ENCODE measurements around the gene TMEM187. TPM values are rescaled to one million over a fixed set of nuclear protein-coding genes. Genes with fewer than 3 reads are reported as not detected.

TMEM187 gene
- total RNA-seq, 1 donor from 2014 or later = 2.4 TPM

DNA sequence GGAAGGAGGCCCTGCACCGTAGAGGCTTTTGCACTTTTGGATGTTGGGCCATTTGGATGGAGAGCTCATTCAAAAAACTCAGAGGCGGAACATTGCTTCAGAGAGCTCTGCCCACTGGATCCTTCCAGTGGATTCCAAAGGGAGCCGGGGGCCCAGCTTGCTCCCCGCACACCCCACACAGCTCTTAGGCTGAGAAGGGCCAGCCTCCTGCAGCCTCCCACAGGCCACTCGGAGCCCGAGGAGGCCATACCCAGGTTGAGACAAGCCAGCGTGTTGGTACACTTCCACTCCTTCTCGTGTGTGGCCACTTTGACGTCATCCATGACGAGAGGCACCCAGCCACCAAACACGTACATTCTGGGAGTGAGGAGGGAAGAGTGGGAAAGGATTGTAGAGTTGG, 11.3 kb upstream of the TMEM187 start:
- Histone ChIP-seq H3K36me3 (no peaks in the 10 kb centered on the region), H3K9me3 (ENCODE audit: low read depth) (no peaks in the 10 kb centered on the region), H4K20me1 (ENCODE audit: low read depth) (peaks cover 22% of the 10 kb centered on the region), H3K9ac (no peak overlapping the region), H3K4me3 (no peak overlapping the region), H3K4me2 (no peak overlapping the region), H3K4me1 (no peaks in the 10 kb centered on the region), H3K27me3 (no peaks in the 10 kb centered on the region), H2AFZ (replicated peaks) (no peak overlapping the region), H3F3A (ENCODE audit: low read depth) (no peaks in the 10 kb centered on the region), H3K79me2 (ENCODE audit: low read depth) (peaks cover 39% of the 10 kb centered on the region), H3K27ac (no peak overlapping the region)
- TF ChIP-seq EZH2phosphoT487 (IDR thresholded peaks at IDR 0.05) (no peak), EZH2 (IDR thresholded peaks at IDR 0.05) (no peak)
- TF ChIP-seq, protein P1, sequence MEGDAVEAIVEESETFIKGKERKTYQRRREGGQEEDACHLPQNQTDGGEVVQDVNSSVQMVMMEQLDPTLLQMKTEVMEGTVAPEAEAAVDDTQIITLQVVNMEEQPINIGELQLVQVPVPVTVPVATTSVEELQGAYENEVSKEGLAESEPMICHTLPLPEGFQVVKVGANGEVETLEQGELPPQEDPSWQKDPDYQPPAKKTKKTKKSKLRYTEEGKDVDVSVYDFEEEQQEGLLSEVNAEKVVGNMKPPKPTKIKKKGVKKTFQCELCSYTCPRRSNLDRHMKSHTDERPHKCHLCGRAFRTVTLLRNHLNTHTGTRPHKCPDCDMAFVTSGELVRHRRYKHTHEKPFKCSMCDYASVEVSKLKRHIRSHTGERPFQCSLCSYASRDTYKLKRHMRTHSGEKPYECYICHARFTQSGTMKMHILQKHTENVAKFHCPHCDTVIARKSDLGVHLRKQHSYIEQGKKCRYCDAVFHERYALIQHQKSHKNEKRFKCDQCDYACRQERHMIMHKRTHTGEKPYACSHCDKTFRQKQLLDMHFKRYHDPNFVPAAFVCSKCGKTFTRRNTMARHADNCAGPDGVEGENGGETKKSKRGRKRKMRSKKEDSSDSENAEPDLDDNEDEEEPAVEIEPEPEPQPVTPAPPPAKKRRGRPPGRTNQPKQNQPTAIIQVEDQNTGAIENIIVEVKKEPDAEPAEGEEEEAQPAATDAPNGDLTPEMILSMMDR (IDR thresholded peaks at IDR 0.05) = no peak
- Mint-ChIP-seq H3K36me3 (peaks cover 28% of the 10 kb centered on the region), H3K27ac (no peak overlapping the region), H3K4me1 (peaks cover 8% of the 10 kb centered on the region), H3K27me3 (ENCODE audit: insufficient read depth, low read depth) (peaks cover 4% of the 10 kb centered on the region), H3K4me3 (no peak overlapping the region), H3K9me3 (no peaks in the 10 kb centered on the region)
- DNase-seq (ENCODE audit: low spot score) = no peak

DNA sequence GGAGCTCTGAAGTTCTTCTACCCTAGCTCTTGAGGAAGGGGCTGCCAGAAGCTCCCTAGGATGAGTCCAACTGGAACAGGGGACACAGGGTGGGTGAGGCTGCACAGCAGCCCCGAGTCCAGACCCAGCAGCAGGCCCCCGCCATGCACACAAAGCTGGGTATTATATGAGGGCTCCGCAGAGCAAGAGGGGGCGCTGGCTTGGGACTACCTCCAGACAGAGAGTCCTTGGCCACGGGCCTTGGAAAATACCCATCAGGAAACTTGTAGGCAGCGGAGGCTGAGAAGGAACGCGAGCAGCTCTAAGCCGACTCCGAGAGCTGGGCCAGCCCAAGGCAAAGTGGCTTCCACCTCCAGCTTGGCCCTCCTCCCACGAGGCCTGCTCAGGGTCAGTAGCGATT, 9.0 kb upstream of the TMEM187 start:
- Mint-ChIP-seq H3K27me3 (ENCODE audit: insufficient read depth, low read depth) (peaks cover 15% of the 10 kb centered on the region), H3K4me1 (peaks cover 27% of the 10 kb centered on the region), H3K9me3 (no peaks in the 10 kb centered on the region), H3K27ac (no peak overlapping the region), H3K36me3 (peaks cover 19% of the 10 kb centered on the region), H3K4me3 (no peak overlapping the region)
- Histone ChIP-seq H4K20me1 (ENCODE audit: low read depth) (peaks cover 45% of the 10 kb centered on the region), H3K4me2 (no peak overlapping the region), H3K9ac (no peak overlapping the region), H3K79me2 (ENCODE audit: low read depth) (peaks cover 62% of the 10 kb centered on the region), H3K9me3 (ENCODE audit: low read depth) (no peaks in the 10 kb centered on the region), H2AFZ (replicated peaks) (no peak overlapping the region), H3K4me1 (peaks cover 13% of the 10 kb centered on the region), H3K36me3 (no peaks in the 10 kb centered on the region), H3K27ac (no peak overlapping the region), H3K27me3 (no peaks in the 10 kb centered on the region), H3F3A (ENCODE audit: low read depth) (no peaks in the 10 kb centered on the region), H3K4me3 (no peak overlapping the region)
- DNase-seq (ENCODE audit: low spot score) = no peak
- no peak for TF ChIP-seq EZH2phosphoT487 (IDR thresholded peaks at IDR 0.05)
- TF ChIP-seq, protein P1 (IDR thresholded peaks at IDR 0.05) = no peak
- TF ChIP-seq EZH2 (IDR thresholded peaks at IDR 0.05) = no peak

DNA sequence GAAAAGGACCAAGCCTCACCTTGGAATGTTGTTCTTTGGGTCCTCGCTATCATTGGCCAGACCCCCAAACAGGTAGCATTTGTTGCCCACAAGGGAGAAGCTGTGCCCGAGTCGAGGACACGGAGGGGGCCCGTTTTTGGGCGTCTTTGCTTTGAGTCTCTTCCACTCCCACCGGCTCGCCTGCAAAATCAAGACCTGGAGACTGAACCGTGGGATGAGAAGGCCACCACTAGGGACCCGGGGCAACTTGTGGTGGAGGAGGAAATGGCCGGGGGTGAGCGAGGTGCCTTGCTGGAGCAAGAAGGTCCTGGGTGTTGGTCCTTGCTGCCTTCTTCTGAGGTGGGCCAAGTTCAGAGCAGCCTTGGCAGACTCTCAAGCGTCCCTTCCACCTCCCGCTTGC, 8.4 kb upstream of the TMEM187 start:
- H3K36me3 ChIP-seq = no peaks in the 10 kb centered on the region
- H4K20me1 ChIP-seq (ENCODE audit: low read depth) = peaks cover 50% of the 10 kb centered on the region
- H3K79me2 ChIP-seq (ENCODE audit: low read depth) = peaks cover 67% of the 10 kb centered on the region
- no peak overlapping the region for H3K4me2 ChIP-seq
- H3K27me3 ChIP-seq = no peaks in the 10 kb centered on the region
- H3K9ac ChIP-seq = no peak overlapping the region
- no peak overlapping the region for H3K4me3 Mint-ChIP-seq
- H3K27me3 Mint-ChIP-seq (ENCODE audit: insufficient read depth, low read depth) = peaks cover 15% of the 10 kb centered on the region
- no peaks in the 10 kb centered on the region for H3K9me3 ChIP-seq (ENCODE audit: low read depth)
- H3K27ac Mint-ChIP-seq = no peak overlapping the region
- no peaks in the 10 kb centered on the region for H3K9me3 Mint-ChIP-seq
- DNase-seq (ENCODE audit: low spot score) = no peak
- peaks cover 18% of the 10 kb centered on the region for H3K4me1 ChIP-seq
- H3K27ac ChIP-seq = no peak overlapping the region
- peaks cover 19% of the 10 kb centered on the region for H3K36me3 Mint-ChIP-seq
- no peak overlapping the region for H2AFZ ChIP-seq (replicated peaks)
- H3K4me3 ChIP-seq = no peak overlapping the region
- peaks cover 31% of the 10 kb centered on the region for H3K4me1 Mint-ChIP-seq
- no peaks in the 10 kb centered on the region for H3F3A ChIP-seq (ENCODE audit: low read depth)
- TF ChIP-seq EZH2 (IDR thresholded peaks at IDR 0.05) (no peak), EZH2phosphoT487 (IDR thresholded peaks at IDR 0.05) (no peak)
- TF ChIP-seq, protein P1 (IDR thresholded peaks at IDR 0.05) = no peak

Measured in neural progenitor cell (in vitro differentiated cells).